HEK293 (cell line): ENCODE results near the gene TPRN.

ENCODE experiments used
- CTCF ChIA-PET: fragments of 350-600 bp; formaldehyde crosslinking; extraction: SDS; loops from one replicate; lab custom pipeline; 2021; ENCODE audit warnings: antibody characterized with exemption; lab: Yijun Ruan, JAX
- POLR2A ChIA-PET: fragments of 300-600 bp; formaldehyde crosslinking; extraction: SDS; loops from one replicate; lab custom pipeline; 2020; ENCODE audit warnings: antibody characterized with exemption, inconsistent platforms; lab: Yijun Ruan, JAX
- H3K27ac ChIP-seq: fragments of 200-500 bp; sonication (Bioruptor generic); 2 replicates; pipeline ENCODE4 v1.5.1; 2014; ENCODE audit warnings: low read depth, low read length, control low read depth, inconsistent platforms; ENCODE audit errors: extremely low read depth
- H3K36me3 ChIP-seq, 2 experiments: fragments of 200-500 bp in 1 of 2; sonication (Bioruptor generic) in 1 of 2; 1 replicate in 1 of 2; 2 replicates in 1 of 2; pipeline ENCODE4 v1.5.1; 2014 to 2017; ENCODE audit warnings: inconsistent platforms in 2 of 2, low read length in 2 of 2; ENCODE audit not compliant: control insufficient read depth in 2 of 2, insufficient read depth in 1 of 2
- H3K4me1 ChIP-seq: fragments of 200-500 bp; sonication (Bioruptor generic); 2 replicates; pipeline ENCODE4 v1.5.1; 2014; ENCODE audit warnings: mild to moderate bottlenecking, low read length, inconsistent platforms; ENCODE audit not compliant: control insufficient read depth, insufficient read depth
- H3K4me3 ChIP-seq: 2 replicates; pipeline ENCODE4 v1.5.1; 2011; ENCODE audit warnings: low read depth, mild to moderate bottlenecking, control low read depth, low read length, moderate library complexity
- H3K9me3 ChIP-seq: fragments of 200-500 bp; sonication (Bioruptor generic); 2 replicates; pipeline ENCODE4 v1.5.1; 2014; ENCODE audit warnings: low read depth, low read length, inconsistent platforms; ENCODE audit not compliant: control insufficient read depth, insufficient read depth
- GLI4 ChIP-seq: fragments of 450-650 bp; formaldehyde crosslinking; IDR thresholded peaks from 2 replicates; pipeline ENCODE4 v1.5.1; 2016; ENCODE audit warnings: missing biosample characterization, missing genetic modification characterization
- GLIS1 ChIP-seq: fragments of 450-650 bp; formaldehyde crosslinking; IDR thresholded peaks from 2 replicates; pipeline ENCODE4 v1.5.1; 2016; ENCODE audit warnings: missing biosample characterization, missing genetic modification characterization
- HIC1 ChIP-seq: fragments of 450-650 bp; formaldehyde crosslinking; IDR thresholded peaks from 2 replicates; pipeline ENCODE4 v1.5.1; 2016; ENCODE audit warnings: missing biosample characterization, missing genetic modification characterization
- SP3 ChIP-seq: fragments of 450-650 bp; formaldehyde crosslinking; IDR thresholded peaks from 2 replicates; pipeline ENCODE4 v1.5.1; 2016; ENCODE audit warnings: missing biosample characterization, missing genetic modification characterization
- ZBTB20 ChIP-seq: fragments of 450-650 bp; formaldehyde crosslinking; IDR thresholded peaks from 2 replicates; pipeline ENCODE4 v1.5.1; 2016; ENCODE audit warnings: missing biosample characterization, missing genetic modification characterization
- ZBTB48 ChIP-seq: fragments of 450-650 bp; formaldehyde crosslinking; IDR thresholded peaks from 2 replicates; pipeline ENCODE4 v1.5.1; 2016; ENCODE audit warnings: missing biosample characterization, missing genetic modification characterization
- ZBTB49 ChIP-seq: fragments of 450-650 bp; formaldehyde crosslinking; IDR thresholded peaks from 2 replicates; pipeline ENCODE4 v1.5.1; 2016; ENCODE audit warnings: missing biosample characterization, missing genetic modification characterization, low read depth
- ZBTB8A ChIP-seq: fragments of 450-650 bp; formaldehyde crosslinking; IDR thresholded peaks from 2 replicates; pipeline ENCODE4 v1.5.1; 2016; ENCODE audit warnings: missing biosample characterization, missing genetic modification characterization
- ZFP3 ChIP-seq: fragments of 450-650 bp; formaldehyde crosslinking; IDR thresholded peaks from 2 replicates; pipeline ENCODE4 v1.5.1; 2016; ENCODE audit warnings: low read depth, missing biosample characterization, missing genetic modification characterization
- ZNF148 ChIP-seq: fragments of 450-650 bp; formaldehyde crosslinking; IDR thresholded peaks from 2 replicates; pipeline ENCODE4 v1.5.0; 2017; ENCODE audit warnings: missing biosample characterization, missing genetic modification characterization, borderline replicate concordance
- ZNF169 ChIP-seq: fragments of 450-650 bp; formaldehyde crosslinking; IDR thresholded peaks from 2 replicates; pipeline ENCODE4 v1.5.1; 2016; ENCODE audit warnings: missing biosample characterization, missing genetic modification characterization
- ZNF174 ChIP-seq: fragments of 450-650 bp; formaldehyde crosslinking; IDR thresholded peaks from 2 replicates; pipeline ENCODE4 v1.5.0; 2017; ENCODE audit warnings: missing biosample characterization, mild to moderate bottlenecking, missing genetic modification characterization
- ZNF19 ChIP-seq: fragments of 450-650 bp; formaldehyde crosslinking; IDR thresholded peaks from 2 replicates; pipeline ENCODE4; 2016; ENCODE audit warnings: missing biosample characterization, missing genetic modification characterization, low read depth
- ZNF23 ChIP-seq: fragments of 450-650 bp; formaldehyde crosslinking; IDR thresholded peaks from 2 replicates; pipeline ENCODE4 v1.5.1; 2016; ENCODE audit warnings: missing biosample characterization, missing genetic modification characterization, borderline replicate concordance
- ZNF266 ChIP-seq: fragments of 450-650 bp; formaldehyde crosslinking; IDR thresholded peaks from 2 replicates; pipeline ENCODE4 v1.5.1; 2016; ENCODE audit warnings: missing biosample characterization, missing genetic modification characterization, low read depth
- ZNF366 ChIP-seq: fragments of 450-650 bp; formaldehyde crosslinking; conservative IDR thresholded peaks from 2 replicates; pipeline ENCODE4 v1.5.1; 2016; ENCODE audit warnings: missing biosample characterization, missing genetic modification characterization
- ZNF391 ChIP-seq: fragments of 450-650 bp; formaldehyde crosslinking; IDR thresholded peaks from 2 replicates; pipeline ENCODE4 v1.5.1; 2016; ENCODE audit warnings: low read depth, missing biosample characterization, missing genetic modification characterization, borderline replicate concordance
- ZNF426 ChIP-seq: fragments of 450-650 bp; formaldehyde crosslinking; IDR thresholded peaks from 2 replicates; pipeline ENCODE4 v1.5.1; 2017; ENCODE audit warnings: missing biosample characterization, missing genetic modification characterization, mild to moderate bottlenecking, inconsistent platforms, moderate library complexity
- ZNF501 ChIP-seq: fragments of 450-650 bp; formaldehyde crosslinking; IDR thresholded peaks from 2 replicates; pipeline ENCODE4 v1.5.1; 2016; ENCODE audit warnings: missing biosample characterization, missing genetic modification characterization
- ZNF513 ChIP-seq: fragments of 450-650 bp; IDR thresholded peaks from 2 replicates; pipeline ENCODE4 v1.5.1; 2018; ENCODE audit warnings: missing biosample characterization, missing genetic modification characterization
- ZNF561 ChIP-seq: fragments of 450-650 bp; IDR thresholded peaks from 2 replicates; pipeline ENCODE4 v1.5.1; 2018; ENCODE audit warnings: missing biosample characterization, missing genetic modification characterization, borderline replicate concordance
- ZNF580 ChIP-seq: fragments of 450-650 bp; formaldehyde crosslinking; IDR thresholded peaks from 2 replicates; pipeline ENCODE4 v1.5.1; 2016; ENCODE audit warnings: missing biosample characterization, missing genetic modification characterization
- ZNF585B ChIP-seq: fragments of 450-650 bp; formaldehyde crosslinking; IDR thresholded peaks from 2 replicates; pipeline ENCODE4 v1.5.1; 2016; ENCODE audit warnings: missing biosample characterization, missing genetic modification characterization
- ZNF596 ChIP-seq: fragments of 450-650 bp; IDR thresholded peaks from 2 replicates; pipeline ENCODE4 v1.5.0; 2018; ENCODE audit warnings: missing biosample characterization, mild to moderate bottlenecking, missing genetic modification characterization, moderate library complexity
- ZNF707 ChIP-seq: fragments of 450-650 bp; formaldehyde crosslinking; IDR thresholded peaks from 2 replicates; pipeline ENCODE4 v1.5.1; 2016; ENCODE audit warnings: missing biosample characterization, missing genetic modification characterization

Gene TPRN

GRCh38 chr9:137237759-137238726, 37.5 kb upstream of the TPRN start (continued):
- TF ChIP-seq ZNF596 (tag by site-specific recombination) (no peak), ZNF169 (tag by site-specific recombination) (no peak), ZBTB8A (tag by site-specific recombination) (no peak)

- no peak overlapping the region for H3K27ac ChIP-seq
- peaks cover 3% of the 10 kb centered on the region; the same call in 1 of the 2 replicates for H3K4me1 ChIP-seq
- POLR2A ChIA-PET = interaction anchor here (0.5 to 11.5 kb wide), 22 partner anchors 8 to 190 kb away, joined by 3 to 336 read pairs (median 4); partner anchors contain the start of genes ANAPC2, CYSRT1, EXD3 and MAN1B1
- TF ChIP-seq ZNF148 = no peak
- TF ChIP-seq ZNF501 (tag by site-specific recombination) = no peak
- no peak for TF ChIP-seq ZNF266 (tag by site-specific recombination)
- no peak for TF ChIP-seq ZNF174 (tag by site-specific recombination)
- no peak for TF ChIP-seq ZNF580 (tag by site-specific recombination)
- TF ChIP-seq ZNF707 = no peak
- TF ChIP-seq ZNF169 (tag by site-specific recombination) = no peak
- TF ChIP-seq ZNF19 (tag by site-specific recombination) = no peak
- TF ChIP-seq ZFP3 = no peak
- TF ChIP-seq ZNF513 (tag by site-specific recombination) = no peak
- peak; percentile 60; the same call in 1 of the 2 replicates for TF ChIP-seq HIC1
- no peak for TF ChIP-seq SP3 (tag by site-specific recombination)
- no peak for TF ChIP-seq ZBTB49 (tag by site-specific recombination)
- TF ChIP-seq ZNF366 (tag by site-specific recombination) = no peak
- TF ChIP-seq ZNF23 = no peak
- no peak for TF ChIP-seq ZNF426 (tag by site-specific recombination)
- 0 out of 2 replicates have a peak, but pooled peaks have one; percentile 39 for TF ChIP-seq ZBTB8A (tag by site-specific recombination)
- TF ChIP-seq ZNF561 (tag by site-specific recombination) = no peak
- TF ChIP-seq ZBTB20 (tag by site-specific recombination) = 0 out of 2 replicates have a peak, but pooled peaks have one; percentile 2
- TF ChIP-seq ZNF391 (tag by site-specific recombination) = no peak
- TF ChIP-seq GLIS1 (tag by site-specific recombination) = peak; percentile 97
- TF ChIP-seq ZNF585B (tag by site-specific recombination) = no peak
- 0 out of 2 replicates have a peak, but pooled peaks have one; percentile 1 for TF ChIP-seq ZBTB48 (tag by site-specific recombination)
- peak; percentile 10; the same call in 1 of the 2 replicates for TF ChIP-seq GLI4 (tag by site-specific recombination)
Measured at GRCh38 chr9:137236936-137237421, 36.4 kb upstream of the TPRN start.

More at GRCh38 chr9:137236936-137237421, 36.4 kb upstream of the TPRN start:
- Histone ChIP-seq H3K9me3 (no peaks in the 10 kb centered on the region), H3K36me3 (peaks cover 0 to 11% of the 10 kb centered on the region in 2 experiments; a peak in 1 of 3 replicates), H3K4me3 (no peak overlapping the region; the same call in 1 of the 2 replicates)
- CTCF ChIA-PET = interaction anchor here (0.6 to 3.4 kb wide), 82 partner anchors 8 to 500 kb away, joined by 3 to 45 read pairs (median 5); partner anchors contain the start of genes ANAPC2, CYSRT1, DPH7 and LCN8
